GM18499 (cell line): ENCODE data around the gene TCF23.
"Not testable (repeated sequence)": the region's sequence is repeated elsewhere in the genome, so short reads cannot be mapped to it uniquely, and the experiment has no call there.

ENCODE experiments used
- ATAC-seq: cut with Tn5 transposase; IDR thresholded peaks from one replicate; pipeline ENCODE4 v1.9.1; 2021; ENCODE audit warnings: moderate number of reproducible peaks; ENCODE audit not compliant: insufficient read depth, unreplicated experiment

TCF23 gene

GRCh38 chr2:27148801-27149439 lies at the start of gene TCF23:
Gene TCF23, plus strand, starts transcription at chr2:27149004. Its CDS starts 130 bp downstream, at chr2:27149134.
- no peak for ATAC-seq

- no peak for ATAC-seq
Observed at GRCh38 chr2:27099334-27099955, 49.4 kb upstream of the TCF23 start.

- no peak for ATAC-seq
Observed at GRCh38 chr2:27100036-27100435, 48.8 kb upstream of the TCF23 start.

- no peak for ATAC-seq
Observed at GRCh38 chr2:27102329-27102728, 46.5 kb upstream of the TCF23 start.

- ATAC-seq, result no peak
Observed at GRCh38 chr2:27105981-27106380, 42.8 kb upstream of the TCF23 start.

GRCh38 chr2:27108221-27108620 lies 40.6 kb upstream of the TCF23 start:
- ATAC-seq, result no peak

GRCh38 chr2:27109083-27109482 lies 39.7 kb upstream of the TCF23 start:
- no peak for ATAC-seq

- ATAC-seq, result not testable (repeated sequence)
Observed at GRCh38 chr2:27110603-27111352, 38.0 kb upstream of the TCF23 start.

GRCh38 chr2:27111392-27112078 lies 37.3 kb upstream of the TCF23 start:
- ATAC-seq, result not testable (repeated sequence)

GRCh38 chr2:27115519-27115918 lies 33.3 kb upstream of the TCF23 start:
- no peak for ATAC-seq

- ATAC-seq, result no peak
Observed at GRCh38 chr2:27117995-27118524, 30.7 kb upstream of the TCF23 start.

GRCh38 chr2:27118525-27119329 lies 30.1 kb upstream of the TCF23 start, which contains the start of gene CGREF1:
Gene CGREF1, minus strand, starts transcription at chr2:27119128. Its CDS starts 14,762 bp downstream, at chr2:27104366.
- no peak for ATAC-seq

GRCh38 chr2:27119330-27119670 lies 29.5 kb upstream of the TCF23 start:
- ATAC-seq, result not testable (repeated sequence)

- ATAC-seq, result no peak
Observed at GRCh38 chr2:27121906-27122305, 26.9 kb upstream of the TCF23 start.

GRCh38 chr2:27122791-27123190 lies 26.0 kb upstream of the TCF23 start:
- no peak for ATAC-seq

- ATAC-seq, result no peak
Observed at GRCh38 chr2:27123302-27124150, 25.3 kb upstream of the TCF23 start, which contains the start of gene ABHD1. Gene ABHD1, plus strand, starts transcription at chr2:27123815. Its CDS starts 134 bp downstream, at chr2:27123949.

GRCh38 chr2:27125104-27125503 lies 23.7 kb upstream of the TCF23 start:
- no peak for ATAC-seq

GRCh38 chr2:27126252-27126710 lies 22.5 kb upstream of the TCF23 start:
- no peak for ATAC-seq
